Measurements from ENCODE around the gene EN2. TPM values are rescaled to one million over a fixed set of nuclear protein-coding genes. Genes with fewer than 3 reads are reported as not detected.
A peak's percentile ranks its signal among the peaks of the same experiment; 100 is the strongest.

EN2 gene
- total and polyA plus RNA-seq, 11 donors, result 0.06 to 0.08 TPM; not detected in 9

GRCh38 chr7:155455776-155456737 lies 1.9 kb upstream of the EN2 start:
- no peak for ATAC-seq
- no peak for DNase-seq
- WGBS, 4 donors, result 3 to 10% (median 6%) methylated on average over 25 to 27 of the region's 27 CpGs
- peaks cover 91 to 96% (median 95%) of the 10 kb centered on the region in 9 donors for H3K27me3 ChIP-seq
- intact Hi-C loops (cut with DNase I), result loop anchor here in 3 of 10 donors (10.0 kb wide), 3 partner anchors 49 to 81 kb away; no protein-coding TSS in a partner anchor
- TF ChIP-seq CTCF (IDR thresholded peaks at IDR 0.05) (no peak), POLR2A (IDR thresholded peaks at IDR 0.05) (no peak)
- H3K36me3 ChIP-seq, result no peaks in the 10 kb centered on the region
- no peaks in the 10 kb centered on the region for H3K9me3 ChIP-seq
- H3K27ac ChIP-seq, result no peak overlapping the region
- H3K4me3 ChIP-seq, result peak overlapping the region in 10 of 12 donors; percentile 33 to 63 (median 54)
- peaks cover 0 to 52% (median 25%) of the 10 kb centered on the region in 12 donors for H3K4me1 ChIP-seq

DNA sequence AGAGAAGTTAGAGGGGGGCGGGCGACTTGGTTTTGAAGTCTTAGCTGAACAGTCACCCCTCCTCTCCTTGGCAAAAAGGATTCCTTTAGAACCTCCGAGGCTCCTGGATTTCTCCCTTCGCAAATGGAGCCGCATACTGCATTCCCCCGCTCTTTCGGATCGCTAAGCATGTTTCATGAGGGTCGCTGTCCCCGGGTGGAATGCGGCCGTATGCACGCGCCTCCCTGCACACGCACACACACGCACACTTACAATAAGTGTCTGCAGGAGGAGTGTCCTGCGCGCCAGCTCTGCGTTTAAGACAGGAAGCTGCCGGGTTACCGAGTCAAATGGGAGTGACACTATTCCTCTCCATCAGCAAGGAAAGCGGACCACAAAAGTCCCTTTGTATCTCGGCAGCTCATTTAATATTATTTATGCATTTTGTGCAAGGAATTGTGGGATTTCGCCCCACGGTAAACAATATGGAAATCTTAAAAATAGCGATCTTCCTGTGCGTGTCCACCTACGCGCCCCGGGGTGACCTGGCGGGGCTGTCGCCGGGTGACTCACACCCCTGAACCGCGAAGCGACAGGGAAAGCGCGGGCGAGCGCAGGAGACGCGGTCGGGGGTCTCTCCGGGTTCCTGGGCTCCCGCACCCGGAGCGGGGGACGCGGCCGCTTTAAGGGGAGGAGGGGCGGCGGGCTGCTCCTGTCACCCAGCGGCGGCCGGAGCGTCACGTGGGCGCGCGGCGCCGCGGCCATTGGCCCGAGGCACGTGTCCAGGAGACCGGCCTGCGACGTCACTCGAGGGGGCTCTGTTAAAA lies 988 bp upstream of the EN2 start:
- Histone ChIP-seq H3K9me3 (no peaks in the 10 kb centered on the region), H3K4me1 (peaks cover 0 to 49% (median 25%) of the 10 kb centered on the region in 12 donors), H3K27me3 (peaks cover 92 to 96% (median 95%) of the 10 kb centered on the region in 9 donors), H3K4me3 (peak overlapping the region; percentile 20 to 63 (median 52)), H3K36me3 (no peaks in the 10 kb centered on the region), H3K27ac (no peak overlapping the region)
- intact Hi-C loops (cut with DNase I), result loop anchor here in 3 of 10 donors (10.0 kb wide), 3 partner anchors 48 to 82 kb away; no protein-coding TSS in a partner anchor
- 1 to 3% (median 2%) methylated on average over 43 to 69 of the region's 69 CpGs for WGBS, 4 donors
- peak; percentile 44 to 88 (median 86) for ATAC-seq
- peak; percentile 57 to 80 (median 65) for DNase-seq
- TF ChIP-seq POLR2A (IDR thresholded peaks at IDR 0.05) (no peak), CTCF (IDR thresholded peaks at IDR 0.05) (no peak)

DNA sequence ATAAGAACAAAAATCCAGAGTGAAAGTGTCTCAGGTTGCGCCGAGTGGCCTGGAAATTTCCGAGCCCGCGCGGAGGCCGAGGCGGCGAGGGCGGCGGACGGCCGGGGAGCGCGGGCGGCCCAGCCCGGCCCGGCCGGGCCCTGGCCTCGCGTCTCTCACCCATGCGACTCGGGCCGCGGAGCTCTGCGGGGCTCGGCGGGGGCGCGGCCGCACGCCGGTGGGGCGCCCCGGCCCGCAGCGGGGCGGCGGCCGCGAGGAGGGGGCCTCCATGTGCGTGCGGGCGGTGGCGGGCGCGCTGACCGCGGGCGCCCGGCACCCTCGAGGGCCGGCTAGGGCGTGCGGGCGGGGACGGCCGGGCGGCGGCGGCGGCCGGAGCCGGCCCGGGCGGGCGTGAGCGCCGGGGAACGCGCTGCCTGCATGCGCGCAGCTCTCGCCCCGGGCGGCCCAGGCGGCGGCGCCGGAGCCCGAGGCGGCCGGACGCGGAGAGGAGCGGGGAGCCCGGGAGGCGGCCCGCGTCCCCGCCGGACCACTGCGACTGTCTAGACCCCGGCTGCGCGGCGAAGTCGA lies 302 bp upstream of the EN2 start:
- WGBS, 4 donors, result 1 to 3% (median 2%) methylated on average over 29 to 98 of the region's 98 CpGs; no CpG with 5 or more reads in 1 of the 4 donors
- no peak for TF ChIP-seq POLR2A (IDR thresholded peaks at IDR 0.05)
- no peak for TF ChIP-seq CTCF (IDR thresholded peaks at IDR 0.05)
- H3K4me1 ChIP-seq, result peaks cover 0 to 49% (median 25%) of the 10 kb centered on the region in 12 donors
- intact Hi-C loops (cut with DNase I), result loop anchor here in 3 of 10 donors (10.0 kb wide), 3 partner anchors 47 to 83 kb away; no protein-coding TSS in a partner anchor
- H3K27ac ChIP-seq, result no peak overlapping the region
- peak overlapping the region; percentile 23 to 63 (median 52) for H3K4me3 ChIP-seq
- H3K36me3 ChIP-seq, result no peaks in the 10 kb centered on the region
- DNase-seq, result no peak
- H3K27me3 ChIP-seq, result peaks cover 92 to 96% (median 95%) of the 10 kb centered on the region in 9 donors
- ATAC-seq, result no peak
- H3K9me3 ChIP-seq, result no peaks in the 10 kb centered on the region
